ENCODE measurements around the gene GPR180.
A peak's percentile ranks its signal among the peaks of the same experiment; 100 is the strongest.

The GPR180 gene

GRCh38 chr13:94659598-94659946 is 57.9 kb downstream of the GPR180 start:
- DNase-seq (no peak), ATAC-seq (ENCODE audit: insufficient read depth, low read depth) (no peak)
- Histone ChIP-seq H3K9ac (ENCODE audit: low read depth, low read length) (no peak overlapping the region), H3K4me1 (ENCODE audit: insufficient read depth, low read length) (no peaks in the 10 kb centered on the region), H3K27ac (ENCODE audit: low read length) (no peak overlapping the region), H3K9me3 (ENCODE audit: insufficient read depth, low read length, severe bottlenecking) (no peaks in the 10 kb centered on the region), H3K79me2 (ENCODE audit: insufficient read depth, low read length) (no peaks in the 10 kb centered on the region), H3K36me3 (ENCODE audit: insufficient read depth, low read length) (no peaks in the 10 kb centered on the region), H4K20me1 (ENCODE audit: insufficient read depth, low read length) (no peaks in the 10 kb centered on the region), H3K4me3 (ENCODE audit: low read depth in 1 of 2, low read length in 2 of 2) (no peak overlapping the region), H2AFZ (ENCODE audit: low read depth, low read length) (no peak overlapping the region), H3K4me2 (ENCODE audit: insufficient read depth, low read length) (no peak overlapping the region), H3K27me3 (ENCODE audit: insufficient read depth, low read length, poor library complexity) (peaks cover 7% of the 10 kb centered on the region)
- TF ChIP-seq EZH2 (IDR thresholded peaks at IDR 0.05; ENCODE audit: borderline replicate concordance, low read depth, low read length, severe bottlenecking) (no peak), CTCF (IDR thresholded peaks at IDR 0.05; ENCODE audit: borderline replicate concordance, extremely low read depth, low read length, poor library complexity, severe bottlenecking) (no peak)

DNA sequence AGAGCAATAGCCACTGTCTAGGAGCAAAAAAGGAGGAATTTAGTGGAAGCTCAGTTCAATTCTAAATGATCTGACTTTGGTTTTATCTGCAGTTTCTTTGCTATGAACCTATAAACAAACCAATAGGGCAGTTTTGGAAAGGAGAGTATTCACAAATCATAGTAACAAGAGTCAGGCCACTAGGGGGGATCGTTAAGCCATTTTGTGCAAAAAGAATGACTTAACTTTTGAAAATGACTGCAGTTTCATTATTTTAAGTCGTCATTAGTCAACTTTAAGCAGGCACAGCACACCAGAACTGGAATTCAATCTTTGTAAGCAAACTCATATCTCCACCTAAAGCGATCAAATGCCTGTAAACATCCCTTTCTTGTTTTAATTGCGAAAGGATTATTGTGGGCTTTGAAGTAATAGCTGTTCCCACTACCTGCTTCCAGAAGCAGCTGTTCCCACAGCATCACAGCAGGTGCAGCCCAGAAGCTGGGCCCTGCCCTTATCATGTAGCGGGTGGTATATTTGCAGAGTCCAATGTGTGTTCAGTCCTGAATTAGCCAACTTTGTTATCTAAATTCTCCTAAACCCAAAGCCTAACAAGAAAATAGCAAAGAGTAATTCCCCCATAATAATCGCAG is 59.2 kb downstream of the GPR180 start:
- DNase-seq, result no peak
- Histone ChIP-seq H3K79me2 (ENCODE audit: insufficient read depth, low read length) (no peaks in the 10 kb centered on the region), H3K4me3 (ENCODE audit: low read depth in 1 of 2, low read length in 2 of 2) (no peak overlapping the region), H4K20me1 (ENCODE audit: insufficient read depth, low read length) (no peaks in the 10 kb centered on the region), H3K4me2 (ENCODE audit: insufficient read depth, low read length) (no peak overlapping the region), H3K9me3 (ENCODE audit: insufficient read depth, low read length, severe bottlenecking) (no peaks in the 10 kb centered on the region), H3K27me3 (ENCODE audit: insufficient read depth, low read length, poor library complexity) (peaks cover 7% of the 10 kb centered on the region), H3K27ac (ENCODE audit: low read length) (no peak overlapping the region), H3K36me3 (ENCODE audit: insufficient read depth, low read length) (no peaks in the 10 kb centered on the region), H2AFZ (ENCODE audit: low read depth, low read length) (no peak overlapping the region), H3K9ac (ENCODE audit: low read depth, low read length) (no peak overlapping the region), H3K4me1 (ENCODE audit: insufficient read depth, low read length) (no peaks in the 10 kb centered on the region)
- TF ChIP-seq EZH2 (IDR thresholded peaks at IDR 0.05; ENCODE audit: borderline replicate concordance, low read depth, low read length, severe bottlenecking) (no peak), CTCF (IDR thresholded peaks at IDR 0.05; ENCODE audit: borderline replicate concordance, extremely low read depth, low read length, poor library complexity, severe bottlenecking) (peak; percentile 29)
- no peak for ATAC-seq (ENCODE audit: insufficient read depth, low read depth)

DNA sequence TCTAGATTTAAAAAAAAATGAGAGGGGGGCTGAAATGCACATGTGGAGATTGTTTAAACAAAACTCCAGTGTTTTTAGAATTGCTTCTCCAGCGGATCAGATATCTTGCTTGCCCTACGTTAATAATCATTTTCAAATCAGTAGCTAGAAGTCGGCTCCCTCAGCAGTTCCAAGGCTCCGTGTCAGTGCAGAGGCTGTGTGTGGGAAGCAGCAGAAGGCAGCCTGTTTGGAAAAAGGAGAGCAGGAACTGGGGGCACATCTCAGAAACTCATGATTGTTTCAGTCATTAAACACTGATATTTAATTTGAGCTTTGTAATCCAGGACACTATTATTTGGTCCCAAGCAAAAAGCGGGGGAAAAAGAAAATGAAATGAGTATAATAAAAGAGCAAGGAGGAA is 59.7 kb downstream of the GPR180 start:
- Histone ChIP-seq H3K4me1 (ENCODE audit: insufficient read depth, low read length) (no peaks in the 10 kb centered on the region), H4K20me1 (ENCODE audit: insufficient read depth, low read length) (no peaks in the 10 kb centered on the region), H2AFZ (ENCODE audit: low read depth, low read length) (no peak overlapping the region), H3K9ac (ENCODE audit: low read depth, low read length) (no peak overlapping the region), H3K27me3 (ENCODE audit: insufficient read depth, low read length, poor library complexity) (peaks cover 7% of the 10 kb centered on the region), H3K4me2 (ENCODE audit: insufficient read depth, low read length) (no peak overlapping the region), H3K79me2 (ENCODE audit: insufficient read depth, low read length) (no peaks in the 10 kb centered on the region), H3K36me3 (ENCODE audit: insufficient read depth, low read length) (no peaks in the 10 kb centered on the region), H3K4me3 (ENCODE audit: low read depth in 1 of 2, low read length in 2 of 2) (no peak overlapping the region), H3K9me3 (ENCODE audit: insufficient read depth, low read length, severe bottlenecking) (no peaks in the 10 kb centered on the region), H3K27ac (ENCODE audit: low read length) (no peak overlapping the region)
- ATAC-seq (ENCODE audit: insufficient read depth, low read depth) (no peak), DNase-seq (no peak)
- TF ChIP-seq EZH2 (IDR thresholded peaks at IDR 0.05; ENCODE audit: borderline replicate concordance, low read depth, low read length, severe bottlenecking) (no peak), CTCF (IDR thresholded peaks at IDR 0.05; ENCODE audit: borderline replicate concordance, extremely low read depth, low read length, poor library complexity, severe bottlenecking) (no peak)
